Activated T-helper 9 cell treated with anti-CD3 and anti-CD28 coated beads, Interleukin-2, amount 50 U/mL, for 16 hours (primary cell): Measurements from ENCODE around the gene TAF12.
"Not testable (repeated sequence)": the region's sequence is repeated elsewhere in the genome, so short reads cannot be mapped to it uniquely, and the experiment has no call there.

ENCODE experiments used
- DNase-seq: peaks from one replicate; pipeline ENCODE4 v3.0.0-alpha.2; 2020; ENCODE audit warnings: low read depth

The TAF12 gene

DNA sequence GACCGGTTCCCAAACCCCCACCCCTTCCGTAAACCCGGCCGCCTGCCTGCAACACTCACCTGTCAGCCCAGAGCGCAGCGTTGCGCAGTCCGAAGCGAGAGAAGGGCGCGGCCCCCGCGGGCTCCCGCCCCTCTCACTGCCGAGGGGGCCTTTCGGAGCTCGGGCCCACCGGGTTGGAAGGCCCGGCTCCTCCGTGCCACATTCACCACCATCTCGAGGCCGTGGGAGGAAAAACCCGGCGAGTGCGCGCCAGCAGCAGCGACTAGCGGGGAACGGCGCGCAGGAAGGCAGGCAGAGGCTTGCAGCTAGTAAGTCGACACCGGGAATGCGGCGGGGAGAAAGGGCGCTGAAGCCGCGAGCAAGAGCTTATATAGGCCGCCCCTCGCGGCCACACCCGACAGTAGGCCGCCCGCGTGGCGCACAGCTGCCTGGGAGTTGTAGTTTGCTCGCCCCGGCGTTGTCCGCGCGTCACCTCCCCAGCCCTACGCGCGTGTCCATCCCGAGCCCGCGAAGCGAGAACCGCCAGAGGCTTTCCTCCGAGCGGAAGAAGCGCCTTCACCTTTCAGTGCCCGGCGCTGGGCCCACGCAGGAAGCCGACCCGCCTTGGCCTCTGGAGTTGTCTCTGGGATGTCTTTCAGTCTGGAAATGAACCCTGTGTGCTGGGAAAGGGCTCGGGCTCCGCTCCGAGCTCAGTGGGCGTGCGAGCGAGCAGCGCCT lies 61.2 kb downstream of the TAF12 start:
- peak; percentile 92 for DNase-seq

DNA sequence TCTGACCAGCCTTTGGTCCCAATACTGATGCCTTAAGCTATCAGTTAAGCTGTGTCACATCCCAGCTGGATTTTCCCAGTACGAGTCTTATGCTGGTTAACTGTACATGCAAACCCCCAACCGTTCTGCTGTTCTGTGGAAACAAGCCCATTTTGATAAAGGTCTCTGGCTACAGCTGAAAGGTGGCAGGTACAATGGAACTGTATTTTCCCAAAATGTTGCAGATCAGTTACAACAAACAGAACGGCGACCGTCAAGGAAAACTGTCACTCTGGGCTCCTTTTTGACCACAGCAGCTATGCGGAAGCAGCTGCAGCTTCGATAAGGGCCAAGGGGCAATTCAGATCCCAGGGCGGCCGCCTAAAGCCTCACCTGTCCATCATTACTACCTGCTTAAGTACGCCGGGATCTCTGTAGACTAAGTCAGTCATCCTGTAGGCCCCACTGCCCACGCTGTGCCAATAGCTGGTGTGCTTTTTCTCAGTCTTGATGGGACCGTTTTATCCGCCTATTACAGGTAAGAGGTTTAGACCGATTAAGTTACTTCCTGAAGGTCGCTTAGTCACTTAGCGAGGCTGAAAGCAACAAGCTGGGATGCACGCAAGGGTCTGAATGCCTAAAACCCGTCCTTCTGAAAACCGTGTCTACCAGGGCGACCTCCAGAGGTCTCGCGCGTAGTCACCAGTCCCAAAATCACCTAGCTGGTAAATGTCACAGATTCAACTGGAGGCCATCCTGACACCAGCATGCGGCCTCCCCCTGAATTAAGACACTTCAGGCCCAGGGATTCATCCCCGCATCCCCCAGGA lies 61.9 kb downstream of the TAF12 start:
- DNase-seq, result peak; percentile 41

DNA sequence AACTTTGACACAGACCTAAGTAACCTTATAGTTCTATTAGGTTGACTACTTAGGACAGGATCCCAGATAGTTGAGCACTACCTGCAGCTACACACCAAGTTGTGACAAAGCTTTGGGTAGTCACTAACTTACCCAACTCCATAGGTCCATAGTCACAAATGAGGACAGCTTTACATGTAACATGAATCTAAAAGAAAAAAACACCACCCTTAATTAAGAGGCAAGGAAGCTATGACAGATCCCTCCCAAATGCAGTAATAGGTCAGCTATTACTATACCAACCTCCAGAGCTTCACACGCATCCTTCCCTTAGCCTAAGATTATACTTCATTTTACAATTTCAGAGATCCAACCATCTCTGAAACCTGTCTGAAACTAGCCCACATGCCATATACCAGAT lies 63.5 kb downstream of the TAF12 start:
- no peak for DNase-seq

DNA sequence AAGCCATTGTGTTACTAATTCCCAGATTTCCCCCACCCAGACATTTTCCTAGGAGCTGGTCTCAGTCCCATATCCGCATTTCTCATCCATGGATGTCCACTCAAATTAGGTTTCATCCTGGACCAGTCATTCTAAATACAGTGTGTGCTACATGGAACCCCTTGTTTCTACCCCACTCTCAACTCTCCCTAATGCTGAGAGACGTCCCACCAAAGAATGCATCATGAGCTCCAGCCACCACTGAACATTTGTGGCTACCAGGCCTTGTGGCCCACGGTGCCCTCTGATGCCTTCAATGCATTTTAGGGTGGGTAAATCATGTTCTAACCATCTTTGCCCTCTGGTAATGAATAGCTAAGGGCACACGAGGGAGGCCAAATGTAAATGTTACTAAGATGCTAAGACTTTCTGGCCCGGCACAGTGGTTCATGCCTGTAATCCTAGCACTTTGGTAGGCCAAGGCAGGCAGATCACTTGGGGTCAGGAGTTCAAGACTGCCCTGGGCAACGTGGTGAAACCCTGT lies 64.1 kb downstream of the TAF12 start:
- DNase-seq, result no peak

DNA sequence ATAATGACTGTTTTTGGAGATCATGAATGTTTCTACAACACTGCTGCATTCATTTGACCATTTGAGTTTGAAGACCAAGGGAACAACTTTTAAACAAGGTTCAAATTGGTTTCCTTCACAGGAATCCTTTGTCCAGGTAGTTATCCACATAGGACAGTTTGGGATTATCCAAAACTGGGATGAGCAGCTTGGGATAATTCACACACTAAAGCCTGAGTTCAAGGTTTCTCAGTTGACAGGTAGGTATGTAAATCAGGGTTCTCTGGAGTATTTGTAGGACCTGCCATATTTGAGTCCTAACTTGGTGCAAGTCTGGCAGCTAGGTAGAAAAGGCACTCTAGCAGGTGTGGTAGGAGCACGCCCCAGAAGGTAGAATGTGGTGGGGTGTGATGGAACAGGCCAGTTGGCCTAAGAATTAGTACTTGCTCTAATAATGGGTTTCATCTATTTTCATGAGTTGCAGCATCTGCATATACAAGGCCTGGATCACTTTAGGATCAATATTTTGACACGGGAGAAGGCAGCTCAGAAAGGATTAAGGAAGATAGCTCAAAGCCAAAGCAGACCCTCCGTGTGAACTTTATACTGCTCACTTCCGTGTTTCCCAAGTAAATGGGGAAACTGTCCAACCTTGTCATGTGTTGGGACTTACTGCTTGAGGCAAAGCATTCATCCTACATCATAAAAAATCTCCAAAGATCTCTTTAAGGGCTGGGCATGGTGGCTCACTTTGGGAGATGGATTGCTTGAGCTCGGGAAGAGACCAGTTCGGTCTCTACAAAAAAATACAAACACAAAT lies 64.9 kb downstream of the TAF12 start:
- no peak for DNase-seq

DNA sequence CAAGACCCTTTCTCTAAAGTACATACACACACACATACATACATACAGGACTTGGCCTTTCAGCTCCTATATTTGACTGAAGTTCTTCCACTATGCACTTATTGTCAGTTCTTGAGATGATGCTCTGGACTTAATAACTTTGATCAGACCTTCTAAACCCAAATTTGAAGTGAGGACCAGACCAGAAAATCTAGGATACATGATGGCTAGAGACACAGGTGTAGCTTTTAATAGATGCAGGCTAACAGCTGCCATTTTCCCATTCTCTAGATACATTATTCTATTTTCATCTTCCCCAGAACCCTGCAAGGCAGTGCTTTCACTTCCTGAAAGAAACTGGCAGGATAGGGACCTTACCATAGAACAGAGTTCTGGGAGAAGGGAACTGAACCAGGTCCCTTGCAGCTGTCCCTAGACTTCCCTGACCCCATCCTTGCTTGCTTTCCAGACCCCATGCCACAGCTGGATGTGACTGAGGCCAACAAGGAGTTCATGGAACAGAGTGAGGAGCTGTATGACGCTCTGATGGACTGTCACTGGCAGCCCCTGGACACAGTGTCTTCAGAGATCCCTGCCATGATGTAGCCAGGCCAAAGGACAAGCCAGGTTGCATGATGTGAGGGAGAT lies 65.7 kb downstream of the TAF12 start:
- DNase-seq, result no peak

DNA sequence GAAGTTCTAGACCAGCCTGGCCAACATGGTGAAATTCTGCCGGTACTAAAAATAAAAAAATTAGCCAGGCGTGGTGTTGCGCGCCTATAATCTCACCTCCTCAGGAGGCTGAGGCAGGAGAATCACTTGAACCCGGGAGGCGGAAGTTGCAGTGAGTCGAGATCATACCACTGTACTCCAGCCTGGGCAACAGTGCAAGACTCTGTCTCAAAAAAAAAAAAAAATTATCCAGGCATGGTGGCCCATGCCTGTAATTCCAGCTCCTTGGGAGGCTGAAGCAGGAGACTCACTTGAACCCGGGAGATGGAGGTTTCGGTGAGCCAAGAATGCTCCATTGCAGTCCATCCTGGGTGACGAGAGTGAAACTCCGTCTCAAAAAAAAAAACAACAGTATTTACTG lies 69.3 kb downstream of the TAF12 start:
- no peak for DNase-seq

DNA sequence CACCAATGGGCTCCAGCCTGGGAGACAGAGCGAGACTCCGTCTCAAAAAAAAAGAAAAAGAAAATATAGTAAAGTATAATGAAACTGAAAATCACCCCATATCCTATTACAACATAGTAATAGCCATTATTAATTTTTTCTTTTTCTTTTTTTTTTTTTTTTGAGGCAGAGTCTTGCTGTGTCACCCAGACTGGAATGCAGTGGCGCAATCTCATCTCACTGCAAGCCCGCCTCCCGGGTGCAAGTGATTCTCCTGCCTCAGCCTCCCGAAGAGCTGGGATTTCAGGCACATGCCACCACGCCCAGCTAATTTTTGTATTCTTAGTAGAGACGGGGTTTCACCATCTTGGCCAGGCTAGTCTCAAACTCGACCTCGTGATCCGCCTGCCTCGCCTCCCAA lies 70.0 kb downstream of the TAF12 start:
- DNase-seq, result not testable (repeated sequence)

DNA sequence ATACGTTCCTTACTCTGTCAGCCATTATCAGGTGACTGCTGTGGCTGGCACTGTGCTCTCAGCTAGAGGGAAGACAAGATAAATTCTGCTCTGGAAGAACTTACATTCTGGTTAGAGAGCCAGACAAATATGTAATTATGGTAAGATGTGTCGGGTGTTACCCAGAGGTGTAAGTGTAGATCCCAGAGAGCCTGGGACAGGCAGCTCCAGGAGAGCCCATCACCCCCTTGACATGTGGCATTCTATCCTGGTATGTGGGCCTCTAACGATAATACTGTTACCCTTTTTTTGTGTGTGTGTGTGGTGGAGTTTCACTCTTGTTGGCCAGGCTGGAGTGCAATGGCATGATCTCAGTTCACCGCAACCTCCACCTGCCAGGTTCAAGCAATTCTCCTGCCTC lies 71.0 kb downstream of the TAF12 start:
- DNase-seq, result no peak

DNA sequence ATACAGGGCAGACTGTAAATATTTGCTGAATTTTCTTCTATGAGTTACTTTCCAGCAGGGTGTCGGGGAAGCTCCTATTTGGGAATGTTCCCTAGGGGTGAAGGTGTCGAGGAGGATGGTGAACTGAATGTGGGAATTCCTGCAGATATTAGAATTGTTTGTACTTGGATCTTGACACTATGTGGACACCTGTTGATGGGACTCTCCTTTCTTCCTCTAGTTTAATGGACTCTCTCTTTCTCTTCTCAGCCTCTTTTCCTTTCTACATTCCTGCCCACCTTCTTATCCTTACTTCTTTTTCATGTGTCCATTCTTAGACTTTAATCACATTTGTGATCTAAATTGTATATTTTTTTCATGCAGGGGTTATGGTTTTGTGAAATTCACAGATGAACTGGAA lies 75.9 kb downstream of the TAF12 start:
- no peak for DNase-seq

DNA sequence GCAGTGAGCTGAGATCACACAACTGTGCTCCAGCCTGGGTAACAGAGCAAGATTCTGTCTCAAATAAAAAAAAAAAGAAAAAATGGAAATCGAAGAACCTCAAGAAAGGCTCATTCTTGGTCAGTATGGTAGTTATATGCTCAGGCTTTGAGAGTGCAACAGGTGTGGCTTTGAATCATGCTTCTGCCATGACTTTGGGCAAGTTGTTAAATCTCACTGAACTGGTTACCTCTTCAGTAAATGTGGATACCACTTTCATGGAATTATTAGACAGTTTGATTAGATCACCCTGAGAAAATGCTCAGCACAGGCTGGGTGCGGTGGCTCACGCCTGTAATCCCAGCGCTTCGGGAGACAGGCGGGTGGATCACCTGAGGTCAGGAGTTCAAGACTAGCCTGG lies 77.1 kb downstream of the TAF12 start:
- no peak for DNase-seq

DNA sequence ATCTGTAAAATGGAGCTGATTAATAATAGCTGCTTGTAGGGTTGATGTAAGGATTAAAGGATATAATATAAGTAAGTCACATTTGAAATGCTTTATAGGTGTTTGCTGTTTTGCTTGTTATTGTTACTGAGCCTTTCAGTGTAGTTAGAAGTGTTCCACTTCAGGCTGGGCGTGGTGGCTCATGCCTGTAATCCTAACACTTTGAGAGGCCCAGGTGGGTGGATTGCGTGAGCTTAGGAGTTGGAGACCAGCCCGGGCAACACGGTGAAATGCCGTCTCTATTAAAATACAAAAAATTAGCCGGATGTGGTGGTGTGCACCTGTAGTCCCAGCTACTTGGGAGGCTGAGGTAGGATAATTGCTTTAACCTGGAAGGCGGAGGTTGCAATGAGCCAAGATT lies 77.8 kb downstream of the TAF12 start:
- no peak for DNase-seq

DNA sequence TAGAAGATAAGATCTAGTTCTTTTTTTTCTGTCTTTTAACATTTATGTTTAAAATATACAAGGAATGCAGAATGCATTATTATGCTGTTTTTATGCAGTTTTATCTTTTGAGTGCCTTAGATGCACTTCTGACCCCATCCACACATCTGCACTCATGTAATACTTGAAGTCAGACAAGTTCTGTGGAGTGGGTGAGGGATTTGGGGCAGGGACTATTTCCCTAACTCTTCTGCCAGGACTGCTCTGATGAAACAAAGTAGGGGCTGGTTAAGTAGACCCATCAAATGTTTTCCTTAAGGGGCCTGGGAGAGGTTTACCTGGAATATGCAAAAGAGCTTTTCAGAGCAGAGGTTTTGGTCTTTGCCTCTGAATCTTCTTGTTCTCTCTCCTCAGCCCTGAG lies 78.6 kb downstream of the TAF12 start:
- no peak for DNase-seq

DNA sequence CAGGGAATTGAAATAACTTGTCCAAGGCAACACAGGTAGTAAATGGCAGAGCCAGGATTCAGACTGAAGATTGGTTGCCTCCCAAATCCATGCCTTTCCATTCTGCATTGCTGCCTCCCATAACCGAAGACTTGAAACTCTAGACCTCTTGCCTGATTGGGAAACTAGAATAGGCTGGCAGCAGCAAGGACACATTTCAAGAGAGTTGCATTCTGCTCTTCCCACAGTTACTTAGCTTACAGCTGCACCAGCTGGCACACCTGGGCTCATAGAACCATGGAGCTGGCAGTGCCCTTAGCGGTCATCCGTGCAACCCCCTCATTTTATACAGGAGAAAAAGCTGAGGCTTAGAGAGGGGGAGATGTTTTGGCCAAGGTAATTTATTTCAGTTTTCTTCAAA lies 82.0 kb downstream of the TAF12 start:
- DNase-seq, result no peak
